Ramos (cell line): ENCODE measurements around the gene MCC.

Experiments
- in situ Hi-C: fragments of 300-500 bp; cut with MboI; formaldehyde crosslinking; loops from one replicate; pipeline ENCODE4 v1.14.3; 2022; ENCODE audit warnings: low sequenced_read_pairs; ENCODE audit not compliant: unreplicated experiment

Gene MCC

GRCh38 chr5:113235884-113236283 lies 252.4 kb downstream of the MCC start:
- in situ Hi-C loops, result no loop called here

- in situ Hi-C loops, result no loop called here
Measured at GRCh38 chr5:113234546-113234945, 253.7 kb downstream of the MCC start.

GRCh38 chr5:113233606-113234005 lies 254.6 kb downstream of the MCC start:
- in situ Hi-C loops, result no loop called here

- in situ Hi-C loops, result no loop called here
Measured at GRCh38 chr5:113232667-113233066, 255.6 kb downstream of the MCC start.

GRCh38 chr5:113232221-113232620 lies 256.0 kb downstream of the MCC start:
- in situ Hi-C loops, result no loop called here

GRCh38 chr5:113231653-113232000 lies 256.6 kb downstream of the MCC start:
- in situ Hi-C loops, result no loop called here

- in situ Hi-C loops, result no loop called here
Measured at GRCh38 chr5:113230711-113231652, 257.3 kb downstream of the MCC start.

- in situ Hi-C loops, result no loop called here
Measured at GRCh38 chr5:113227798-113228197, 260.5 kb downstream of the MCC start.

- in situ Hi-C loops, result no loop called here
Measured at GRCh38 chr5:113226116-113226736, 262.0 kb downstream of the MCC start.

GRCh38 chr5:113225259-113225658 lies 263.0 kb downstream of the MCC start:
- in situ Hi-C loops, result no loop called here

- in situ Hi-C loops, result no loop called here
Measured at GRCh38 chr5:113224605-113225065, 263.6 kb downstream of the MCC start.

- in situ Hi-C loops, result no loop called here
Measured at GRCh38 chr5:113223831-113224604, 264.2 kb downstream of the MCC start.

- in situ Hi-C loops, result no loop called here
Measured at GRCh38 chr5:113223315-113223714, 264.9 kb downstream of the MCC start.

- in situ Hi-C loops, result no loop called here
Measured at GRCh38 chr5:113221294-113222176, 266.7 kb downstream of the MCC start.

GRCh38 chr5:113219695-113220094 lies 268.6 kb downstream of the MCC start:
- in situ Hi-C loops, result no loop called here

- in situ Hi-C loops, result no loop called here
Measured at GRCh38 chr5:113218906-113219517, 269.2 kb downstream of the MCC start.

- in situ Hi-C loops, result no loop called here
Measured at GRCh38 chr5:113218200-113218599, 270.1 kb downstream of the MCC start.

- in situ Hi-C loops, result no loop called here
Measured at GRCh38 chr5:113217619-113218184, 270.6 kb downstream of the MCC start.

GRCh38 chr5:113216545-113216944 lies 271.7 kb downstream of the MCC start:
- in situ Hi-C loops, result no loop called here
